Hepatocyte (in vitro differentiated cells): ENCODE results near the gene TAAR1. TPM values are rescaled to one million over a fixed set of nuclear protein-coding genes. Genes with fewer than 3 reads are reported as not detected.
"Not testable (repeated sequence)": the region's sequence is repeated elsewhere in the genome, so short reads cannot be mapped to it uniquely, and the experiment has no call there.

Experiments
- DNase-seq: peaks from one replicate; pipeline ENCODE4 v3.0.0-alpha.2; 2016; ENCODE audit warnings: low spot score
- H2AFZ ChIP-seq: fragments of 200-600 bp; sonication (generic); 2 replicates; pipeline ENCODE4 v1.6.0; 2016; ENCODE audit warnings: antibody characterized with exemption, mild to moderate bottlenecking
- H3K27ac ChIP-seq: fragments of 200-600 bp; sonication (generic); 2 replicates; pipeline ENCODE4 v1.5.1; 2016; ENCODE audit warnings: mild to moderate bottlenecking
- H3K27me3 ChIP-seq: fragments of 200-600 bp; sonication (generic); 2 replicates; pipeline ENCODE4 v1.6.1; 2016
- H3K36me3 ChIP-seq: fragments of 200-600 bp; sonication (generic); replicated peaks from 2 replicates; pipeline ENCODE4 v1.5.1; 2016; ENCODE audit warnings: low read depth; ENCODE audit not compliant: insufficient read depth
- H3K4me1 ChIP-seq: fragments of 200-600 bp; sonication (generic); 2 replicates; pipeline ENCODE4 v1.5.1; 2016; ENCODE audit warnings: mild to moderate bottlenecking, moderate library complexity; ENCODE audit not compliant: insufficient read depth
- H3K4me2 ChIP-seq: fragments of 200-600 bp; sonication (generic); 2 replicates; pipeline ENCODE4 v1.6.0; 2016
- H3K4me3 ChIP-seq: fragments of 200-600 bp; sonication (generic); 2 replicates; pipeline ENCODE4 v1.5.1; 2016; ENCODE audit warnings: mild to moderate bottlenecking
- H3K79me2 ChIP-seq: fragments of 200-600 bp; sonication (generic); 2 replicates; pipeline ENCODE4 v1.6.0; 2017; ENCODE audit warnings: mild to moderate bottlenecking
- H3K9me2 ChIP-seq: fragments of 200-600 bp; sonication (generic); replicated peaks from 2 replicates; pipeline ENCODE4 v1.6.0; 2017; ENCODE audit warnings: mild to moderate bottlenecking; ENCODE audit not compliant: insufficient read depth
- H3K9me3 ChIP-seq: fragments of 200-600 bp; sonication (generic); 2 replicates; pipeline ENCODE4 v1.5.1; 2016; ENCODE audit warnings: low read depth, mild to moderate bottlenecking
- H4K20me1 ChIP-seq: fragments of 200-600 bp; sonication (generic); 2 replicates; pipeline ENCODE4 v1.6.0; 2016; ENCODE audit warnings: mild to moderate bottlenecking; ENCODE audit not compliant: insufficient read depth, poor library complexity, severe bottlenecking
- EZH2 ChIP-seq: fragments of 200-600 bp; sonication (generic); IDR thresholded peaks from 2 replicates; pipeline ENCODE4 v1.6.1; 2016; ENCODE audit warnings: antibody characterized with exemption, mild to moderate bottlenecking, borderline replicate concordance
- EZH2phosphoT487 ChIP-seq: fragments of 200-600 bp; sonication (generic); IDR thresholded peaks from one replicate; pipeline ENCODE4 v1.6.1; 2018; ENCODE audit warnings: antibody characterized with exemption, mild to moderate bottlenecking, low read depth, moderate library complexity; ENCODE audit not compliant: unreplicated experiment, severe bottlenecking
- WGBS: methylation state at CpG from one replicate; pipeline ENCODE4 v1.1.6; 2016; ENCODE audit warnings: low lambda C conversion rate; ENCODE audit errors: missing lambda C conversion rate; 5-methylcytosine and 5-hydroxymethylcytosine counted together
- polyA plus RNA-seq: library from polyadenylated mRNA; unstranded; fragments of >200 nt; fragmentation: Nextera tagmentation; extraction: Ambion mirVana; gene quantifications from 2 replicates; pipeline ENCODE4 v1.2.1, GENCODE V29; 2016
- total RNA-seq: library from RNA; depleted of rRNA; stranded (reverse); fragments of >200 nt; gene quantifications from 2 replicates; pipeline ENCODE4 v1.2.3, GENCODE V29; 2014
- TF ChIP-seq, protein P1 (sequence below): fragments of 200-600 bp; sonication (generic); IDR thresholded peaks from 2 replicates; pipeline ENCODE4 v1.5.1; 2016; ENCODE audit warnings: antibody characterized with exemption, mild to moderate bottlenecking; ENCODE audit not compliant: poor library complexity

TAAR1 gene
- total and polyA plus RNA-seq, 2 experiments from 2014 or later = not detected

DNA sequence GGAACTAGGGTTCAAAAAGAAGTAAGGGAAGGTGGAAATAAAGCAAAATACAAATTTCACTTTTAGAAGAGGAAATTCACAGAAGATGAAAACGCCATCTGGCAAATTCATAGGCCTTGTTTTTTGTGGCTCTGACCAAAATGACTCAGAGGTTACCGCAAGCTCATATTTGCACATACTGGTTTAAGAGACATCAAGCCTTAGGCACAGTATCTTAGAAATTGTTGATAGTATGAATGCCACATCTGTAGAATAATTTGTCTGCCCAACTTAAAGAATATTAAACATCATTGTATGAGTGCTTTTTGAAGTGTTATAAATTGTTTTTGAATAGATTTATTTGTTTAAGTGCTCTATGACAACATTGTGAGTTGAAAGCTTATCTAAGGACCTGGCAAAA lies 10.6 kb downstream of the TAAR1 start:
- no peaks in the 10 kb centered on the region for H3K79me2 ChIP-seq
- no peak for TF ChIP-seq EZH2phosphoT487
- no peak for TF ChIP-seq EZH2
- TF ChIP-seq, protein P1, sequence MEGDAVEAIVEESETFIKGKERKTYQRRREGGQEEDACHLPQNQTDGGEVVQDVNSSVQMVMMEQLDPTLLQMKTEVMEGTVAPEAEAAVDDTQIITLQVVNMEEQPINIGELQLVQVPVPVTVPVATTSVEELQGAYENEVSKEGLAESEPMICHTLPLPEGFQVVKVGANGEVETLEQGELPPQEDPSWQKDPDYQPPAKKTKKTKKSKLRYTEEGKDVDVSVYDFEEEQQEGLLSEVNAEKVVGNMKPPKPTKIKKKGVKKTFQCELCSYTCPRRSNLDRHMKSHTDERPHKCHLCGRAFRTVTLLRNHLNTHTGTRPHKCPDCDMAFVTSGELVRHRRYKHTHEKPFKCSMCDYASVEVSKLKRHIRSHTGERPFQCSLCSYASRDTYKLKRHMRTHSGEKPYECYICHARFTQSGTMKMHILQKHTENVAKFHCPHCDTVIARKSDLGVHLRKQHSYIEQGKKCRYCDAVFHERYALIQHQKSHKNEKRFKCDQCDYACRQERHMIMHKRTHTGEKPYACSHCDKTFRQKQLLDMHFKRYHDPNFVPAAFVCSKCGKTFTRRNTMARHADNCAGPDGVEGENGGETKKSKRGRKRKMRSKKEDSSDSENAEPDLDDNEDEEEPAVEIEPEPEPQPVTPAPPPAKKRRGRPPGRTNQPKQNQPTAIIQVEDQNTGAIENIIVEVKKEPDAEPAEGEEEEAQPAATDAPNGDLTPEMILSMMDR = no peak
- no peaks in the 10 kb centered on the region for H3K27me3 ChIP-seq
- H3K36me3 ChIP-seq = no peaks in the 10 kb centered on the region
- no peaks in the 10 kb centered on the region for H3K9me2 ChIP-seq
- WGBS = 60% methylated on average over 2 of the region's 2 CpGs
- H4K20me1 ChIP-seq = no peaks in the 10 kb centered on the region
- H3K4me3 ChIP-seq = no peak overlapping the region
- DNase-seq = no peak
- no peak overlapping the region for H2AFZ ChIP-seq
- H3K27ac ChIP-seq = no peak overlapping the region
- H3K4me2 ChIP-seq = no peak overlapping the region
- no peaks in the 10 kb centered on the region for H3K4me1 ChIP-seq
- no peaks in the 10 kb centered on the region for H3K9me3 ChIP-seq

DNA sequence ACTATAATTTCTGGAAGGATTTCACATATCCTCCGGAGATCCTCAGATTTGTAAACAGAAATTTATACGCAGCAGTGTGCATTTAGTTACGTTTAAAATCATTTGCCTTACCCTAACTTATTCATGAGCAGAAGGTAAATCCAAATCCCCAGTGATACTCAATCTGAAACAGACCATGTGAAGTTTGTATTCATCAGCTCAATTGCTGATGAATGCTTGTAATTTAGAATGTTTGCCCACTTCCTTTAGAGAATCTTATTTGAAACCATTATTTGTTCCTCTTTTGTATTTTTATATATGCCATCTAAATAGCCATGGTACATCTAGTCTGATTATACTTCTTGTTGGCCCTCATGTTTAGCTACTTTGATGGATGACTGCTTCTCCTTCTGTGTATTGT lies 15.4 kb downstream of the TAAR1 start:
- no peaks in the 10 kb centered on the region for H3K36me3 ChIP-seq
- no peak overlapping the region for H3K4me3 ChIP-seq
- H3K27me3 ChIP-seq = no peaks in the 10 kb centered on the region
- no peaks in the 10 kb centered on the region for H3K79me2 ChIP-seq
- no peak overlapping the region for H3K27ac ChIP-seq
- DNase-seq = no peak
- no peaks in the 10 kb centered on the region for H3K9me3 ChIP-seq
- TF ChIP-seq, protein P1 = no peak
- TF ChIP-seq EZH2phosphoT487 (no peak), EZH2 (no peak)
- H3K4me2 ChIP-seq = no peak overlapping the region
- no peaks in the 10 kb centered on the region for H3K4me1 ChIP-seq
- no peaks in the 10 kb centered on the region for H3K9me2 ChIP-seq
- WGBS = 77% methylated on average over 3 of the region's 3 CpGs
- no peaks in the 10 kb centered on the region for H4K20me1 ChIP-seq
- H2AFZ ChIP-seq = no peak overlapping the region

DNA sequence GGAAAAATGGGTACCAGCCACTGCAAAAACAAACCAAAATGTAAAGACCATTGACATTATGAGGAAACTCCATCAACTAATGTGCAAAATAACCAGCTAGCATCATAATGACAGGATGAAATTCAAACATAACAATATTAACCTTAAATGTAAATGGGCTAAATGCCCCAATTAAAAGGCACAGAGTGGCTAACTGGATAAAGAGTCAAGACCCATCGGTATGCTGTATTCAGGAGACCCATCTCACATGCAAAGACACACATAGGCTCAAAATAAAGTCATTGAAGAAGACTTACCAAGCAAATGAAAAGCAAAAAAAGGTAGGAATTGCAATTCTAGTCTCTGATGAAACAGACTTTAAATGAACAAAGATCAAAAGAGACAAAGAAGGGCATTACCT lies 21.8 kb downstream of the TAAR1 start:
- H3K27ac ChIP-seq, H3K4me3 ChIP-seq, H2AFZ ChIP-seq, H3K9me2 ChIP-seq, H3K4me2 ChIP-seq, H3K9me3 ChIP-seq, DNase-seq, H3K27me3 ChIP-seq, H3K4me1 ChIP-seq, H4K20me1 ChIP-seq, H3K79me2 ChIP-seq, H3K36me3 ChIP-seq: not testable (repeated sequence)
- WGBS = 100% methylated on average over 1 of the region's 1 CpG

DNA sequence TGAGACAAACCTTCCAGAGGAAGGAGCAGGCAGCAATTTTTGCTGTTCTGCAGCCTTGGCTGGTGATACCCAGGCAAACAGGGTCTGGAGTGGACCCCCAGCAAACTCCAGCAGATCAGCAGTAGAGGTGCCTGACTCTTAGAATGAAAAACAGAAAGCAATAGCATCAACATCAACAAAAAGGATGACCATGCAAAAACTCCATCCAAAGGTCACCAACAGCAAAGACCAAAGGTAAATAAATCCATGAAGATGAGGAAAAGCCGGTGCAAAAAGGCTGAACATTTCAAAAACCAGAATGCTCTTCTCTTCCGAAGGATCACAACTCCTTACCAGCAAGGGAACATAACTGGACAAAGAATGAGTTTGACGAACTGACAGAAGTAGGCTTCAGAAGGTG lies 23.1 kb downstream of the TAAR1 start:
- not testable (repeated sequence) for H3K4me2 ChIP-seq, H3K27ac ChIP-seq, H3K79me2 ChIP-seq, H3K4me1 ChIP-seq, H4K20me1 ChIP-seq, DNase-seq, H2AFZ ChIP-seq, H3K9me2 ChIP-seq, H3K4me3 ChIP-seq, H3K36me3 ChIP-seq, H3K27me3 ChIP-seq, H3K9me3 ChIP-seq
- WGBS = 76% methylated on average over 3 of the region's 3 CpGs

DNA sequence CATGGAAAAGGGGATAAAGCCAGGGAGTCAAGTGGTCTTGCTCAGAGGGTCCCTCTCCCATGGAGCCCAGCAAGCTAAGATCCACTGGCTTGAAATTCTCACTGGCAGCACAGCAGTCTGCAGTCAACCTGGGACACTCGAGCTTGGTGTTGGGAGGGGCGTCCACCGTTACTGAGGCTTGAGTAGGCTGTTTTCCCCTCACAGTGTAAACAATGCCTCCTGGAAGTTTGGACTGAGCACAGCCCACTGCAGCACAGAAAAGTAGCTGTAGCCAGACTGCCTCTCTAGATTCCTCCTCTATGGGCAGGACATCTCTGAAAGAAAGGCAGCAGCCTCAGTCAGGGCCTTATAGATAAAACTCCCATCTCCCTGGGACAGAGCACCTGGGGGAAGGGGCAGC lies 23.7 kb downstream of the TAAR1 start:
- not testable (repeated sequence) for H3K4me2 ChIP-seq, H3K4me3 ChIP-seq
- WGBS = 31% methylated on average over 3 of the region's 3 CpGs

More for the DNA sequence above, 23.7 kb downstream of the TAAR1 start:
- not testable (repeated sequence) for H2AFZ ChIP-seq, H3K36me3 ChIP-seq, H3K27me3 ChIP-seq, H3K9me2 ChIP-seq, H3K9me3 ChIP-seq, H3K27ac ChIP-seq, DNase-seq, H4K20me1 ChIP-seq, H3K4me1 ChIP-seq, H3K79me2 ChIP-seq
